ENCODE results near the gene ZAR1L. TPM values are rescaled to one million over a fixed set of nuclear protein-coding genes. Genes with fewer than 3 reads are reported as not detected.

The ZAR1L gene
- total RNA-seq, 1 donor: under 0.01 TPM

- DNase-seq (ENCODE audit: low read depth in 2 of 3, low spot score in 2 of 3): no peak
These were observed 9.5 kb downstream of the ZAR1L start for GRCh38 chr13:32305646-32306045.

- DNase-seq (ENCODE audit: low read depth in 2 of 3, low spot score in 2 of 3): no peak
These were observed 12.7 kb downstream of the ZAR1L start for GRCh38 chr13:32302461-32302860.

GRCh38 chr13:32300920-32301319 lies 14.2 kb downstream of the ZAR1L start:
- DNase-seq (ENCODE audit: low read depth in 2 of 3, low spot score in 2 of 3): no peak

DNA sequence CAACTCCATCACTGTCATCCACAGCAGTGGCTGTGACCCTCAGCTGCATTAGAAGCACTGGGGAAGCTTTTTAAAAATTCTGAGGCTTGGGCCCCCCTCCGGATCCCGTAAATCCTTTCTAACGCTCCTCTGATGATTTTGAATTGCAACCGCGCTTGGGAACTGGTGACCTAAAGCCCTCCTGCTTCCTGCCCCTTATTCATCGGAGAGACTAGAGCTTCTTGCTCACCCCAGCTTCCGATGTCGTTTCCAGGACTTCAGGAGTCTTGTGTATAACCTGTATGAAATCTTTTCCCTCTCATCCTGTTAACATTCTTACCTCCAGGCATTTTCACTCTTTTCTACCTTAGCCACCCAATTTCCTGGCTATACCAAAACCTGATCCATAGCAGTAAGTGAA lies 14.8 kb downstream of the ZAR1L start:
- peak in 1 of 3 donors; percentile 43 for DNase-seq (ENCODE audit: low read depth in 2 of 3, low spot score in 2 of 3)

- peak in 1 of 3 donors; percentile 5 for DNase-seq (ENCODE audit: low read depth in 2 of 3, low spot score in 2 of 3)
These were observed 15.3 kb downstream of the ZAR1L start for GRCh38 chr13:32299893-32300292.

GRCh38 chr13:32298695-32299094 lies 16.5 kb downstream of the ZAR1L start:
- no peak for DNase-seq (ENCODE audit: low read depth in 2 of 3, low spot score in 2 of 3)

DNA sequence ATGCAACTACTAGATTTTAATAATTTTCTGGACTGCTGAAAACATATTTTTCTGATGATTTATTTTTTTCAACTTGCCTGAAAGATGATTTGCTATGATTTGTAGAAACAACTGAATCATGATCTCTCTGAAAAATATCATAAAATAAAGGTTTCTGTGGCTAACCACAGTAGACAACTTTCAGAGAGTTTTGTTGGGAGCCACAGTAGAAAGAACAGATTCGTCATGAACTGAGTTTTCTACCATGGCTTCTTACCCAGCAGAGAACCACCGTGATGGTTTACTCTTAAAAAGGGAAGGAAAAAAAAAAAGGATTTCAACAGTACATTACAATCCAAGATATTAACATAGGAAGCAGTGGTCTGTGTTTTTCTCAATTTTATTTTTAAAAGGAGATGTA lies 18.0 kb downstream of the ZAR1L start:
- DNase-seq (ENCODE audit: low read depth in 2 of 3, low spot score in 2 of 3): peak in 1 of 3 donors; percentile 51

DNA sequence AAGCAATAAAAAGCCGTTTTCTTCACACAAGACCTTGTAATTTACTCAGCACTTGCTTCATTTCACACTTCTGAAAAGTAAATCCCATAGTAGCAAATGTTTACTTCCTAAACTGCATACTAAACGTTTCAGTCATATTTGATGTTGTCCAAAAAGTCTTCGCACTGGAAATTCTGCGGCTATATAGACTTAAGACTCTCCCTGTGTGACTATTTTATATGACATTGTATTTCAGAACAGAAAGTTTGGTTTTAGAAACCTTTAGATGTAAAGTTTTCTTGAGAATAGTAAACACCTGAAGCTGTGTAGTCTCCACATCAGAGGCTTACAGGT lies 29.6 kb downstream of the ZAR1L start:
- DNase-seq (ENCODE audit: low read depth in 2 of 3, low spot score in 2 of 3): no peak

DNA sequence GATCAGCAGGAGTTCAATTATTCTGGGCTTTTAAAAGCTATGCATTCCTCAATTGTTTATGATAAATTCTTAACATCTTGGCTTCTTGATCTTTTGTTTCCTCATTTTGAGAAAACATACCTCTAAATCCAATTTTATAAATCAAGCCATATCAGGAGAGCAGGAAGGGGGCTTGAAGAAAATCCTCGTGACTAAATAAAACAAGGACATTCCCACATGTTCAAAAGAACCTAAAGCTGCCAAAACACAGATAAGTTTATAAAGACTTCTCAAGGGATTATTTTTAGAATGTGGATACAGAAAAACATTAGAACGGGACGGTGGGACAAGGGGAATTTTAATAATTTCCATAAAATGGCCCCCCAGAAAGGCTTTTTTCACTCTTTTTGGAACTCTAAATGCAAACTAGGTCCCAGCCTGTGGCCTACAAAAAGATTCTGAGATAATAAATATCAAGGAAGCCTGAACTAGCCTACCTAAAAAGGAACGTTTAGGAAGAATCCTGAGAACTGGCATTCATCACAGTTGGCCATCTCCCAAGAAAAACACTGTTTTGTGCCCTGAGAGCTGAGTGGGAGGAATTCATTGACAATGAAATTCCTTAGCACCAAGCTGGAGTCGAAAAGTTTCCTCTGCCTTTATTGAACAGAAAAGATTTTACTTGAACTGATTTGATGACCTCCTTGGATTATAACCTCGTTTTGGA lies 30.1 kb downstream of the ZAR1L start:
- no peak for DNase-seq (ENCODE audit: low read depth in 2 of 3, low spot score in 2 of 3)

DNA sequence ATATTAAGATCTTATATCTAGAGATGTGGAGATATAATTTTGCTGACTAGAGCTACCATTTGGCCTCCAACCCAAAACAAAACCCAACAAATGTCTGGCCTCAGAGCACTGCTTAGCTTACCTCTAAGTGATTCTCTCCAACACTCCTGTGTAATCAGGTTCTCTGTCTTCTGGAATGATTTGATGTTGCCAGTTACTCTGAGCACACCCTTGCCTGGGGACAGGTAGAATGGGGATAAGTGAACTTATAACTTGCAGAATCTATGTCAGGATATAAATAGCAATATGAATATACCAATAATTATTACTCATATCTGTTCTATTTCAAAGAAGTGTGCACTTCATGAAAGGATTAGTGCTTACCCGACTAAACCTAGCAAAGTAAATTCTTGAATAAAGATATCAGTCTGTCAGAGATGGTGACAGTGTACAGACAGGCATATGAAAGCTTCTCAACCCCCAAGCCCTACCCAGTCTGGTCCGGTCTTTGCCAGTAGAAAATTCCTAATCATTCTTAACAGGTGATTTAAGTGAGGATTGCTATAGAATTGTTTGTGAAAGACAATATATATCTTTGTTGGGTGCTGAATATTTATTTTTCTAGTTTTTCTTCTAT lies 33.0 kb downstream of the ZAR1L start:
- no peak for DNase-seq (ENCODE audit: low read depth in 2 of 3, low spot score in 2 of 3)

GRCh38 chr13:32281096-32281495 lies 34.1 kb downstream of the ZAR1L start:
- DNase-seq (ENCODE audit: low read depth in 2 of 3, low spot score in 2 of 3): no peak

- DNase-seq (ENCODE audit: low read depth in 2 of 3, low spot score in 2 of 3): no peak
These were observed 36.7 kb downstream of the ZAR1L start for GRCh38 chr13:32278426-32278825.

GRCh38 chr13:32277839-32278238 lies 37.3 kb downstream of the ZAR1L start:
- no peak for DNase-seq (ENCODE audit: low read depth in 2 of 3, low spot score in 2 of 3)

- DNase-seq (ENCODE audit: low read depth in 2 of 3, low spot score in 2 of 3): no peak
These were observed 43.0 kb downstream of the ZAR1L start for GRCh38 chr13:32272021-32272683.

GRCh38 chr13:32267836-32268439 lies 47.2 kb downstream of the ZAR1L start:
- peak; percentile 6 to 43 (median 20) for DNase-seq (ENCODE audit: low read depth in 2 of 3, low spot score in 2 of 3)

GRCh38 chr13:32266130-32266529 lies 49.0 kb downstream of the ZAR1L start:
- DNase-seq (ENCODE audit: low read depth in 2 of 3, low spot score in 2 of 3): no peak

DNA sequence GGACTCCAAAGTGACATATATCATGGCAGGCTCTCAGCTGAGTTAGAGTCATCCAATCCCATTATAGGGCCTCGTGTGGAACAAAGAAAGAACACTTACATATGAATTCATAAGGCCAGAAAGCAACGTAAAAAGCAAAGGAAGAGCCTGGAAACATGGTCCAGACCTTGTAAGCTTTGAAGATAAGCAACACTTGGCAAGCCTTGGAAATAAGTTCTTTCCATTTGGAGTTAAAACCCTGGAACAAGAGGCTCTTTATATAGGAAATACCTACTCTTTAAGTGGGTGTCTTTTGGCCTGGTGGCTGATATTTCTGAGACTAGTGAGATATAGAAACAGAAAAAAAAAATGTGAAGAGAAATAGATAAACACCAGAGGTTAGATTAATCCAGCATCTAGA lies 49.4 kb downstream of the ZAR1L start:
- no peak for DNase-seq (ENCODE audit: low read depth in 2 of 3, low spot score in 2 of 3)

DNA sequence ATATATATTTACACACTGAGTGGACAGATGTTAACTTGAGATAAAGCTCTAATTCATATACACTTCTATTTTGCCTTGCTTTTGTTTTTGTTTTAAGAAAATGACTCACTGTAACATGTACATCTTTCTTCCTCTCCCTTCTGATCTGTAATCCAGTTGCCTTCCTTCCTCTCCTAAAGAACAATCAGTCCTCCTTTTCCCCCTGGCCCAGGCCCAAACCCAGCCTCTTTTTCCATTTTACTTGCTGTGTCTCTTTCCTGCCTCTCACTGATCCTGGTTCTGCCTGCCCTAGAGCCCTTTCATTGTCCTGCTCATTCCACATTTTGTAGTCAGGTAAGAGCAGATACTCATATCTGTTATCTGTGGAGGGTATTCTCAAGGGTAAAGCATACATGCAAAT lies 50.8 kb downstream of the ZAR1L start:
- no peak for DNase-seq (ENCODE audit: low read depth in 2 of 3, low spot score in 2 of 3)

DNA sequence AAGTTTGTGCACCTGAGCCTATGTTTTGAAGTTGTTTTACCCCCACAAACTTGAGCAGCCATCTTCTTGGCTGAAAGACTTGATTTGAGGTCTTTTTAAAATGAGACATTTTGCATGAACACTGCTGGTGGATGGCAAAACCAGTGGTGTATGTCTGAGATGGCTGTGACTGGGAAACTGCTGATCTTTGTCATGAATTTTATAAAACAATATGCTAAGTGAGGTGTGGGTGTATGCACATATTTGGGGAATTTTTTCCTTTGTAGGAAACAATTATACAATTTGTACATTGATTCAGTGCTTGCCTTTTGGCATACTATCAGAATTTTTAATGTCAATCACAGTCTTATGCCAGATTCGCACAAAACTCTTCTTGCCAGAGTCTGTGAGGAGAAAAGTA lies 52.5 kb downstream of the ZAR1L start:
- no peak for DNase-seq (ENCODE audit: low read depth in 2 of 3, low spot score in 2 of 3)

DNA sequence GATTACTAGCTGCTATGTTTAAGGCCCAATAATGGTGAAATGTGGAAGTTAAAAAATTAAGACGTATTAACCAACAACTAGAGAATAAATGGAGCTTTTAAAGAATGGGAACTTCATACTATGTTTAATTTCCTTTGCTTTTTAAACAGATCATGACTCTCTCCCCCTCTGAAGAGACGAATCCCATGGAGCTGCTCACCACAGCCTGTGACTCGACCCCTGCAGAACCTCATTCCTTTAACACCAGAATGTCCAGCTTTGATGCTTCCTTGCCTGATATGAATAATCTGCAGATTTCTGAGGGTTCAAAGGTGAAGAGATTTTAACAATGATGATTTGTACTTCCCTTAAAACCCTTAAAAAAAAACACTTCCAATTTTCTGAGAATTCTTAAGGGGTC lies 53.0 kb downstream of the ZAR1L start:
- DNase-seq (ENCODE audit: low read depth in 2 of 3, low spot score in 2 of 3): no peak

- DNase-seq (ENCODE audit: low read depth in 2 of 3, low spot score in 2 of 3): no peak
These were observed 53.6 kb downstream of the ZAR1L start for GRCh38 chr13:32261567-32261966.

DNA sequence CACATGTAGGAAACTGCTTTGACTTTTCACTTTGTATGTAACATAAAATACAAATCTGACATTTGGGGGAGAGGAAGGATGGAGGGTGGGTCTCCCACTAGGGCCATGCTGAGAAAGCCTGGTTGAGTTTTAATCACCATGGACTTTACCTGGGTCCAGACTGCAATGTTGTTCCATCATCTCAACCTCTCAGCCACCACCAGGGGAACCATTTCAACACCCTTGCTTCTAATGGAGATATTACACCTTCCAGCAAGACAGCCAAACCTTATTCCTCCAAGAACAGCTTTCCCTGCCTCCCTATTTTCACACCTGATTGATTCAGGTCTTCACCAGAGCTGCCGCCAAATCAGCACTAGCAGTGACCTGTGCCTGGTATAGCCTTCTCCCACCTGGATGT lies 56.0 kb downstream of the ZAR1L start:
- no peak for DNase-seq (ENCODE audit: low read depth in 2 of 3, low spot score in 2 of 3)

All from hematopoietic multipotent progenitor cell (in vitro differentiated cells).